Measurements from ENCODE around the gene GDAP2.

GRCh38 chr1:117894078-117894477 is 35.3 kb downstream of the GDAP2 start:
- TF ChIP-seq CTCF (IDR thresholded peaks at IDR 0.05) (no peak), POLR2AphosphoS5 (IDR thresholded peaks at IDR 0.05) (no peak)

All from stomach (tissue), 4 donors.